Calu3 (cell line): ENCODE data around the gene TMBIM4. TPM values are rescaled to one million over a fixed set of nuclear protein-coding genes. Genes with fewer than 3 reads are reported as not detected.
A peak's percentile ranks its signal among the peaks of the same experiment; 100 is the strongest.
"Not testable (repeated sequence)": the region's sequence is repeated elsewhere in the genome, so short reads cannot be mapped to it uniquely, and the experiment has no call there.

Experiments used
- BruUV-seq: library from RNA; stranded (reverse); fragments of 400-500 nt; replicated peaks from 2 replicates; lab custom pipeline; 2021; lab: Mats Ljungman, UMichigan
- CTCF ChIA-PET: fragments of 300-600 bp; sonication (Branson Sonifier 250); formaldehyde crosslinking; loops from one replicate; lab custom pipeline; 2022; ENCODE audit warnings: antibody characterized with exemption; lab: Charles Lee
- DNase-seq: peaks from one replicate; pipeline ENCODE4 v3.0.0; 2022
- H3K27ac Mint-ChIP-seq: one replicate; pipeline ENCODE4 v1.8.0; 2022; ENCODE audit warnings: mixed read lengths; ENCODE audit not compliant: unreplicated experiment
- H3K27me3 Mint-ChIP-seq: one replicate; pipeline ENCODE4 v1.8.0; 2022; ENCODE audit warnings: mixed read lengths; ENCODE audit not compliant: unreplicated experiment
- H3K36me3 Mint-ChIP-seq: one replicate; pipeline ENCODE4 v1.8.0; 2022; ENCODE audit warnings: mild to moderate bottlenecking, moderate library complexity, mixed read lengths; ENCODE audit not compliant: insufficient read depth, unreplicated experiment
- H3K4me1 Mint-ChIP-seq: one replicate; pipeline ENCODE4 v1.8.0; 2022; ENCODE audit warnings: mild to moderate bottlenecking, low read depth, mixed read lengths; ENCODE audit not compliant: unreplicated experiment
- H3K4me3 Mint-ChIP-seq: one replicate; pipeline ENCODE4 v1.8.0; 2022; ENCODE audit warnings: mild to moderate bottlenecking, low read depth, moderate library complexity, mixed read lengths; ENCODE audit not compliant: unreplicated experiment
- H3K9me3 Mint-ChIP-seq: one replicate; pipeline ENCODE4 v1.8.0; 2022; ENCODE audit warnings: low read depth, mixed read lengths; ENCODE audit not compliant: unreplicated experiment
- intact Hi-C: fragments of 100-400 bp; cut with micrococcal nuclease; formaldehyde crosslinking; loops from one replicate; pipeline ENCODE4 v1.10.0; 2022; ENCODE audit not compliant: unreplicated experiment
- total RNA-seq: library from RNA; stranded (reverse); gene quantifications from 2 replicates; pipeline ENCODE4 v1.2.3, GENCODE V29; 2022
- TF ChIP-seq, protein P1 (sequence below): fragments of 200-600 bp; IDR thresholded peaks from one replicate; pipeline ENCODE4 v1.8.0; 2022; ENCODE audit warnings: antibody characterized with exemption; ENCODE audit not compliant: unreplicated experiment

The TMBIM4 gene
- total RNA-seq, 1 experiment from 2014 or later = 77.1 TPM

DNA sequence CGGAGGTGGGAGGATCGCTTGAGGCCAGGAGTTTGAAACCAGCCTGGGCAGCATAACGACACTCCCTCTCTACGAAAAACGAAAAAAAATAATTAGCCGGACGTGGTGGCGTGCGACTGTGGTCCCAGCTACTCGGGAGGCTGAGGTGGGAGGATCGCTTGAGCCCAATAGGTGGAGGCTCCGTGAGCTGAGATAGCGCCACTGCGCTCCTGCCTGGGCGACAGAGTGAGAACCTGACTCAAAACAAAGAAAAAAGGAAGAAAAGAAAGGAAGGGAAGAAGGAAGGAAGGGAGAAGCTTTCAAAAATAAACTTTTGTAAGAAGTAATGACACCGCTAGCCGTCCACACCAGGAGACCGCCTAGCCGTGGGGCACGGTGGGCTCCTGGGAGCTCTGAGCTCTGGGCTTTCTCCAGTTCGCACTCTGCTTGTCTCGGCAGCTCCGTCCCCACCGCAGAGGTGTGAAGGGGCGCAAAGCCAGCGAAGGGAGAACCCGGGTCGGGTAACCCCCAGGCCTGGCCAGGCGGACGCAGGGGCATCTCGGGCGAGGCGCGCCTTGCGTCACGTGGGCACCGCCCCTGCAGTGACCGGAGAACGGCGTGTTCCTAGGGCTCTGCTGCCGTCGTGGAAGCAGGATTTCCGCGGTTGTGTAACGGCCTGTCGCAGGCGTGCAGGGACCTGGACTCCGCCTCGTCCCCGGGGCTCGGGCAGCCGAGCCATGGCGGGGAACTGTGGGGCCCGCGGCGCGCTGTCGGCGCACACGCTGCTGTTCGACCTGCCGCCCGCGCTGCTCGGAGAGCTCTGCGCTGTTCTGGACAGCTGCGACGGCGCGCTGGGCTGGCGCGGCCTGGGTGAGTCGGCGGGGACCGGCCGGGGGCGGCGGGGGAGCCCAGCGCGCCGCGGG lies 19.0 kb upstream of the TMBIM4 start, which contains the start of gene IRAK3:
Gene IRAK3 (plus strand): TSS at position 631 of the 902 bp plus-strand sequence. CDS start 86 bp downstream, at position 717.
- Mint-ChIP-seq H3K27ac (peak within 1 kb of the TSS; percentile 72), H3K9me3 (peaks cover 5% of the 10 kb centered on the region), H3K4me3 (peak within 1 kb of the TSS; percentile 75), H3K36me3 (peaks cover 17% of the 10 kb centered on the region), H3K4me1 (peaks cover 32% of the 10 kb centered on the region), H3K27me3 (no peaks in the 10 kb centered on the region)
- intact Hi-C loops = no loop called here
- DNase-seq = peak; percentile 65
- TF ChIP-seq, protein P1, sequence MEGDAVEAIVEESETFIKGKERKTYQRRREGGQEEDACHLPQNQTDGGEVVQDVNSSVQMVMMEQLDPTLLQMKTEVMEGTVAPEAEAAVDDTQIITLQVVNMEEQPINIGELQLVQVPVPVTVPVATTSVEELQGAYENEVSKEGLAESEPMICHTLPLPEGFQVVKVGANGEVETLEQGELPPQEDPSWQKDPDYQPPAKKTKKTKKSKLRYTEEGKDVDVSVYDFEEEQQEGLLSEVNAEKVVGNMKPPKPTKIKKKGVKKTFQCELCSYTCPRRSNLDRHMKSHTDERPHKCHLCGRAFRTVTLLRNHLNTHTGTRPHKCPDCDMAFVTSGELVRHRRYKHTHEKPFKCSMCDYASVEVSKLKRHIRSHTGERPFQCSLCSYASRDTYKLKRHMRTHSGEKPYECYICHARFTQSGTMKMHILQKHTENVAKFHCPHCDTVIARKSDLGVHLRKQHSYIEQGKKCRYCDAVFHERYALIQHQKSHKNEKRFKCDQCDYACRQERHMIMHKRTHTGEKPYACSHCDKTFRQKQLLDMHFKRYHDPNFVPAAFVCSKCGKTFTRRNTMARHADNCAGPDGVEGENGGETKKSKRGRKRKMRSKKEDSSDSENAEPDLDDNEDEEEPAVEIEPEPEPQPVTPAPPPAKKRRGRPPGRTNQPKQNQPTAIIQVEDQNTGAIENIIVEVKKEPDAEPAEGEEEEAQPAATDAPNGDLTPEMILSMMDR = no peak
- BruUV-seq = no TSS peak
- CTCF ChIA-PET = interaction anchor here (1.3 kb wide), 1 partner anchor 19 kb away, joined by 9 read pairs; the partner anchor contains the start of gene TMBIM4

- CTCF ChIA-PET = no interaction called here
- H3K27ac Mint-ChIP-seq = peak overlapping the region; percentile 20
- intact Hi-C loops = no loop called here
- no peak for DNase-seq
- BruUV-seq = no TSS peak
- peaks cover 17% of the 10 kb centered on the region for H3K36me3 Mint-ChIP-seq
- H3K4me1 Mint-ChIP-seq = peaks cover 41% of the 10 kb centered on the region
- H3K9me3 Mint-ChIP-seq = peaks cover 5% of the 10 kb centered on the region
- H3K4me3 Mint-ChIP-seq = peak overlapping the region; percentile 75
- TF ChIP-seq, protein P1 = no peak
- H3K27me3 Mint-ChIP-seq = no peaks in the 10 kb centered on the region
Observed at GRCh38 chr12:66187821-66188220, 18.0 kb upstream of the TMBIM4 start.

GRCh38 chr12:66187036-66187435 lies 17.2 kb upstream of the TMBIM4 start:
- Mint-ChIP-seq H3K36me3 (peaks cover 17% of the 10 kb centered on the region), H3K4me3 (no peak overlapping the region), H3K27me3 (no peaks in the 10 kb centered on the region), H3K9me3 (peaks cover 5% of the 10 kb centered on the region), H3K4me1 (peaks cover 41% of the 10 kb centered on the region), H3K27ac (no peak overlapping the region)
- intact Hi-C loops = no loop called here
- DNase-seq = no peak
- BruUV-seq = no TSS peak
- TF ChIP-seq, protein P1 = no peak
- CTCF ChIA-PET = interaction anchor here (0.8 to 1.4 kb wide), 2 partner anchors 9 to 17 kb away, joined by 5 to 6 read pairs; partner anchors contain the start of gene TMBIM4

DNA sequence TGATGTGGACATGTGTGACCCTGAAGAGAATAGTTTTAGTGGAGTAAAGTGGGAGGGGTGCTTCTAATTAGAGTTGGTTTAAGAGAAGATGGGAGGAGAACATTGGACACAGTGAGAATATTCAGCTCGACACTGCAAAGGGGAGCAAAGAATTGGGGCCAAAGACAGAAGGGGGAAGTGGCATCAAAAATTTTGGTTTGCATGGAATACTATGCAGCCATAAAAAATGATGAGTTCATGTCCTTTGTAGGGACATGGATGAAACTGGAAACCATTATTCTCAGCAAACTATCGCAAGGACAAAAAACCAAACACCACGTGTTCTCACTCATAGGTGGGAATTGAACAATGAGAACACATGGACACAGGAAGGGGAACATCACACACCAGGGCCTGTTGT lies 15.0 kb upstream of the TMBIM4 start:
- CTCF ChIA-PET, H3K27ac Mint-ChIP-seq, H3K9me3 Mint-ChIP-seq, DNase-seq, H3K4me3 Mint-ChIP-seq, BruUV-seq, intact Hi-C loops, H3K27me3 Mint-ChIP-seq: not testable (repeated sequence)
- H3K4me1 Mint-ChIP-seq = peaks cover 25% of the 10 kb centered on the region
- H3K36me3 Mint-ChIP-seq = peaks cover 17% of the 10 kb centered on the region
